Measurements from ENCODE around the gene CHDH.

Gene CHDH

DNA sequence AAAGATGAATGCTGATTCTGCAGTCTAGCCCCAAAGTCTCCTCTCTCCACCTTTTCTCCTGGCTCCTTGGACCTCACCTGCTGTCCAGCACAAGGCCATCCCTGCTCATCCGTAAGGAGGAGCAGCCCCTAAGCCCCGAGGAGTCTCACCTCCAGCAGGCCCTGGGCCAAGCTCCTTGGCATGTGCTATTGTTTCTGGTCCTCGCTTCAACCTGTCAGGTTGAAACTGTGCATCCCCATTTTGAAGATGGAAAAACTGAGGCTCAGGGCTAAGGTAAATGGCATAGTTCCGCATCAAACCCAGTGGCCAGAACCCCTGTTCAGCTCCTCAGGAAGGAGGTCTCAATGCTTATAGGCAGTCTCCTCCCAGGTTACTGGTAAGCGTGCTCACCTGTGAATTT is 26.1 kb downstream of the CHDH start:
- no peak for DNase-seq (ENCODE audit: low read depth, low spot score)
- ChIA-PET POLR2A (no interaction called here), CTCF (interaction anchor here (0.6 kb wide), 1 partner anchor 25 kb away, joined by 3 read pairs; no protein-coding TSS in a partner anchor)
- H3K4me3 ChIP-seq (ENCODE audit: low read depth, low read length): no peak overlapping the region
- TF ChIP-seq, protein P1, sequence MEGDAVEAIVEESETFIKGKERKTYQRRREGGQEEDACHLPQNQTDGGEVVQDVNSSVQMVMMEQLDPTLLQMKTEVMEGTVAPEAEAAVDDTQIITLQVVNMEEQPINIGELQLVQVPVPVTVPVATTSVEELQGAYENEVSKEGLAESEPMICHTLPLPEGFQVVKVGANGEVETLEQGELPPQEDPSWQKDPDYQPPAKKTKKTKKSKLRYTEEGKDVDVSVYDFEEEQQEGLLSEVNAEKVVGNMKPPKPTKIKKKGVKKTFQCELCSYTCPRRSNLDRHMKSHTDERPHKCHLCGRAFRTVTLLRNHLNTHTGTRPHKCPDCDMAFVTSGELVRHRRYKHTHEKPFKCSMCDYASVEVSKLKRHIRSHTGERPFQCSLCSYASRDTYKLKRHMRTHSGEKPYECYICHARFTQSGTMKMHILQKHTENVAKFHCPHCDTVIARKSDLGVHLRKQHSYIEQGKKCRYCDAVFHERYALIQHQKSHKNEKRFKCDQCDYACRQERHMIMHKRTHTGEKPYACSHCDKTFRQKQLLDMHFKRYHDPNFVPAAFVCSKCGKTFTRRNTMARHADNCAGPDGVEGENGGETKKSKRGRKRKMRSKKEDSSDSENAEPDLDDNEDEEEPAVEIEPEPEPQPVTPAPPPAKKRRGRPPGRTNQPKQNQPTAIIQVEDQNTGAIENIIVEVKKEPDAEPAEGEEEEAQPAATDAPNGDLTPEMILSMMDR (IDR thresholded peaks at IDR 0.05; ENCODE audit: insufficient read depth, low read length, missing control alignments): no peak

DNA sequence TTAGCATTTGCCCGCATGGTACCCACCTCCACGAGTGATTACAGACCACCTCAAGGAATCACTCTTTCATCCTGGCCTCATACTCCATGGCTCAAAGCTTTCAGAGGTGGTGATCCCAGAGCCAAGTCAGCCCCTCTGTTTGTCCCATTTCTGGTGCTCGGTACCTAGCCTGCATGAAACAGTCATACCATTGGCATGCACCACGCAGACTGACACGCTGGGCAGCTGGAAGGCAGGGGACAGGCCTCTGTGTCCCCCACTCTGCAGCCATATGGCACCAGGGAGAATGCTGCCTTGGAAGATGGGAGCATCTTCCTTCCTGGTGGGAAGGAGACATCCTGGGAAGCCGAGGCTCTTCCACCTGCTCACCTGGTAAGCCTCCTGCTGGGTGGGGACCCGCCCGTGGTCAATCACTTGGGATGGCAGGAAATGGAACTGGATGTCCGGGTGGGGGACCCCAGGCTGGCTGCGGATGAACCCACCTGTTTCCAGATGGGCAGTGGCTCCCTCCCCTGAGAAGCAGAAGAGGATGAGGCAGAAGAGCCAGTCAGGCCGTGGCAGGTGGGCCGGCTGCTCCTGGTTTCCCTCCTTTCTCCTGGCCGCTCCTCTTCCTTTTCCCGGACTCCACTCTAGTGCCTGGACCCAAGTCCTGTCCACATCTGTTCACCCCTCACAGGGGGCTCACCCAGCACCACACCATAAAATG is 26.9 kb downstream of the CHDH start:
- ChIA-PET POLR2A (no interaction called here), CTCF (interaction anchor here (0.6 kb wide), 1 partner anchor 26 kb away, joined by 3 read pairs; no protein-coding TSS in a partner anchor)
- H3K4me3 ChIP-seq (ENCODE audit: low read depth, low read length): no peak overlapping the region
- TF ChIP-seq, protein P1 (IDR thresholded peaks at IDR 0.05; ENCODE audit: insufficient read depth, low read length, missing control alignments): no peak
- DNase-seq (ENCODE audit: low read depth, low spot score): no peak

DNA sequence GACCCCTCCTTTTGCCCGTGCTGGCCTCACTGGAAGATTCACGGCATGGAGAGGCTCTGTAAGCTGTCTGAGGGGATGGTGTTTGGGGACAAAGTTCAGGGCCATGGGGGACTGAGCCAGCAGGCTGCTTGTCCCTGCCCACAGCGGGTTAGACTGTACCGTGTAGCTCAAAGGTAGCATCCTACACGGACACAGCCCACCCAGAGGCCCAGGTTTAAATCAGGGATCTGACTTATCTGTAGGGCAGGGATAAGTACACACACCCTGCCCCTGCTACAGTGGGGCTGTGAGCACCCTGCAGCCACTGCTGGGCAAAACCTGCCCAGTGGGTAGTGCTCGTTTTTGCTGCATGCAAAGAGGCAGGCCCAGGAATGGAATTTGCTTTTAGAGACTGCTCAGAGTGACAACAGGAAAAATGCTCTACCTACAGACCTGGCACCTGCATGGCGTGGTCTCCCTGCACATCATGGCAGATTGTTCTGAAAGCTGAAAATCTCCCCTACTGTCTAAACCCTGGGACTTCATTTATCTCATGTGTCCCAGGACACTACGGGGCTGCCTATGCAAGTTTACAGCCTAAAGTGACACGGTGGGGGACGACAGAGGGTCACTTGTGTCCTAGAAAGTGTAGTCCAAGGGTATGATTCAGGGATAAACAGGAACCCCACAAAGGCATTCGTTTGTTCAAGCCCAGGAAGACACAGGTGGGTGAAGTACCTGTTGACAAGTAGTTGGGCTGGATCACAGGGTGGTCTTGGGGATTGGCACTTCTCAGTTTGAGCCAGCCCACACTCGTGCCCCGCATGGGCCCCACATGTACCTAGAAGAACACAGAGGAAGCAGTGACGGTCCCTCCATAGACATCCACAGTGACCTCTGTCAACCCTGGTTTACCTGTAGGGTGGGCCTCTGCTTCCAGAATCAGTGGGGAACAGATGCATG is 27.7 kb downstream of the CHDH start:
- TF ChIP-seq, protein P1 (IDR thresholded peaks at IDR 0.05; ENCODE audit: insufficient read depth, low read length, missing control alignments): no peak
- no peak for DNase-seq (ENCODE audit: low read depth, low spot score)
- no peak overlapping the region for H3K4me3 ChIP-seq (ENCODE audit: low read depth, low read length)
- CTCF ChIA-PET: no interaction called here
- POLR2A ChIA-PET: interaction anchor here (0.7 kb wide), 1 partner anchor 1091 kb away, joined by 6 read pairs; no protein-coding TSS in a partner anchor

DNA sequence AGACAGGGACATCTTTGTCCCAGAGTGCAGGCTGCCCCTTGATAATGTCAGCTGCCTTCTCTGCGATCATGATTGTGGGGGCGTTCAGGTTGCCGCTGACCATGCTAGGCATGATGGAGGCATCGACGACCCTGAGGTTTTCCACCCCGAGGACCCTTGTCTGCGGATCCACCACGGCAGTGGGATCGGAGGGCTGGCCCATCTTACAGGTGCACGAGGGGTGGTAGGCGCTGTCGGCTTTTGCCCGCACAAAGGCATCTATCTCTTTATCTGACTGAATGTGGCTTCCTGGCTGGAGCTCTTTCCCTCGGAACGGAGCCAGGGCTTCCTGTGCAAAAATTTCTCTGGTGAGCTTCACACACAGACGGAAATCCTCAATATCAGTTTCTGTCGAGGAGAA is 28.4 kb downstream of the CHDH start:
- TF ChIP-seq, protein P1 (IDR thresholded peaks at IDR 0.05; ENCODE audit: insufficient read depth, low read length, missing control alignments): no peak
- H3K4me3 ChIP-seq (ENCODE audit: low read depth, low read length): no peak overlapping the region
- POLR2A ChIA-PET: interaction anchor here (0.7 kb wide), 1 partner anchor 1092 kb away, joined by 6 read pairs; no protein-coding TSS in a partner anchor
- DNase-seq (ENCODE audit: low read depth, low spot score): no peak
- CTCF ChIA-PET: no interaction called here

DNA sequence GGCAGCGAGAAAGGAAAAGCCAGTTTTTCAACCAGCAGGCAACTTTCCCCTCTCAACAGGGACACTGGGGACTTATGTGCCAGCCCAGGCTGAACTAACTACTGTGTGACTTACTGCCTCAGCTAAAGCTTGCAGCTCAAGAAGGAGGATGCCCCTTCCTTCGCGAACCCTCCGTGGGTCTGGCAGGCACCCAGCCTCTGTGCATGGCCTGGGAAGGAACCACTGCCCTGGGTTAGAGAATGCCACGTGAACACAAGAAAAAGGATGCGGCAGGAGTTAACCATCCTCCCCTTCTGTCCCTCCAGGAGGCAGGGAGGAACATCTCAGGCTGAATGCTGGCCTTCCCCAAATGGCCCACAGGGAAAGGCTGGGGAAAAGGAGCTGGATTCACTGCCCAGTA is 29.0 kb downstream of the CHDH start:
- H3K4me3 ChIP-seq (ENCODE audit: low read depth, low read length): no peak overlapping the region
- DNase-seq (ENCODE audit: low read depth, low spot score): no peak
- TF ChIP-seq, protein P1 (IDR thresholded peaks at IDR 0.05; ENCODE audit: insufficient read depth, low read length, missing control alignments): no peak
- CTCF ChIA-PET: no interaction called here
- POLR2A ChIA-PET: no interaction called here

DNA sequence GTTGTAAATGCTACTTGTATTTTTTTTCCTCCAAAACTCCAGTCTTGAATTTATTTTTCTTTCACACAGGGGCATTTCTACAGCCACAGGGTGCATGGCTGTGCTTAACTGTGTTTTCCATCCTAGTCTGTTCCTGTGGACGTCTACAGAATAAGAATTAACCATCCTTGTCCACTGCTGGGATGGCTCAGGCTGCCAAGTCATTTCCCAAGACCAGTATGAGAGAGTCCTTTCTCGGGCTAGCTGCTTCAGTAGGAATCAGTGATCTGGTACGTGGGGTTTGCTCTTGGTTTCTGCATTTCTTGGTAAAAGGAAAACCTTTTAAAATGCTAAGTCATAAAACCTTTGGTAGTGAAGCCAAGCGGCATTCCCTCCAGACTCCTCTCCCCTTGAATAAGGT is 29.8 kb downstream of the CHDH start:
- CTCF ChIA-PET: no interaction called here
- POLR2A ChIA-PET: no interaction called here
- no peak for DNase-seq (ENCODE audit: low read depth, low spot score)
- H3K4me3 ChIP-seq (ENCODE audit: low read depth, low read length): no peak overlapping the region
- TF ChIP-seq, protein P1 (IDR thresholded peaks at IDR 0.05; ENCODE audit: insufficient read depth, low read length, missing control alignments): no peak

Data from AG04449 (cell line).